BLaER1 (cell line): ENCODE measurements around the gene DHRS3.
"Not testable (repeated sequence)": the region's sequence is repeated elsewhere in the genome, so short reads cannot be mapped to it uniquely, and the experiment has no call there.

Experiments
- H3K27ac ChIP-seq: shearing (Covaris generic); formaldehyde crosslinking; 2 replicates; pipeline ENCODE4 v1.8.1; 2022
- H3K27me3 ChIP-seq: shearing (Covaris generic); formaldehyde crosslinking; 2 replicates; pipeline ENCODE4 v1.8.1; 2022
- H3K36me3 ChIP-seq: shearing (Covaris generic); formaldehyde crosslinking; 2 replicates; pipeline ENCODE4 v1.8.1; 2022
- H3K4me1 ChIP-seq: shearing (Covaris generic); formaldehyde crosslinking; 2 replicates; pipeline ENCODE4 v1.8.1; 2022
- H3K4me2 ChIP-seq: shearing (Covaris generic); formaldehyde crosslinking; 2 replicates; pipeline ENCODE4 v1.8.1; 2022
- H3K4me3 ChIP-seq: shearing (Covaris generic); formaldehyde crosslinking; 2 replicates; pipeline ENCODE4 v1.8.1; 2022
- H3K9ac ChIP-seq: shearing (Covaris generic); formaldehyde crosslinking; 2 replicates; pipeline ENCODE4 v1.8.1; 2022
- H3K9me3 ChIP-seq: shearing (Covaris generic); formaldehyde crosslinking; 2 replicates; pipeline ENCODE4 v1.8.1; 2022
- H4K20me1 ChIP-seq: shearing (Covaris generic); formaldehyde crosslinking; 2 replicates; pipeline ENCODE4 v1.8.1; 2022
- Cebpa-rat ChIP-seq: shearing (Covaris generic); IDR thresholded peaks from 2 replicates; pipeline ENCODE4 v1.8.1; 2022

Gene DHRS3, protein sequence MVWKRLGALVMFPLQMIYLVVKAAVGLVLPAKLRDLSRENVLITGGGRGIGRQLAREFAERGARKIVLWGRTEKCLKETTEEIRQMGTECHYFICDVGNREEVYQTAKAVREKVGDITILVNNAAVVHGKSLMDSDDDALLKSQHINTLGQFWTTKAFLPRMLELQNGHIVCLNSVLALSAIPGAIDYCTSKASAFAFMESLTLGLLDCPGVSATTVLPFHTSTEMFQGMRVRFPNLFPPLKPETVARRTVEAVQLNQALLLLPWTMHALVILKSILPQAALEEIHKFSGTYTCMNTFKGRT

DNA sequence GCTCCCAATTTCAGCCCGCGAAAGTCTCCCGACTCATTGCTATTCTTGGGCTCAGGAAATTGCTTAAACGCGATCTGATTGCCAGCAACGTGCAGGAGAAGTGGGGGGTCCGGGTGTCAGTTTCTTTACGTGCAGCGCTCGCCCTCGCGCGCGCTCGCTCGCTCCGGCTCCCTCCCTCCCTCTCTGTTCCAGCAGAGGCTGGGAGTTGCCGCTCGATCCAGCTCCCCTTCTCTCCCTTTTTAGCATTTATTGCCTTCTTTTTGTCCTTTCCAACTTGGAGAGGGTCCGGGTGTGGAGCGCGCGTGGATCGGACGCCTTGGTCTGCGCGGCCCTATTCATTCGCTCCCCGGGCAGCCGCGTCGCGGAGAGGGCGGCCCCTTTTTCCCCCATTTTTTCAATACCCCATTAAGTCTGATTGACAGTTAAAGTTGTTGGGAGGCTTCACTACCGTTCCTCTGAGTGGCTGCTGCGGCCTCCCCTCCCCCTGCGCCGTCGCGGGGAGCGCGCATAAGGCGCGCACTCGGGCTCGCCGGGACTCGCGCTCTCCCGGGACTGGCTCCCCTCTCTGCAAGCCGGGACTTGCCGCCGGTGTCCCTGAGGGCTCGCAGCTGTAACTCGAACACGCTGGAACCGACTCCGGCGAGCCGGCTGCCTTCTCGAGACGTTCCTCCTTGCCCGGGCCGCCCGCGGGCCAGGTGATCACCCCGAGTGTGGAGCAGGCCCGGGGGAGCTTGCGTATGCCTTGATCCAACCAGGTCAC lies at the start of gene DHRS3:
Gene DHRS3, minus strand, starts transcription at position 310 of the 760 bp plus-strand sequence. CDS start 862 bp downstream, outside the sequence.
- Histone ChIP-seq H3K4me1 (peaks cover 75% of the 10 kb centered on the region), H3K27me3 (peaks cover 51% of the 10 kb centered on the region), H3K9ac (peak within 1 kb of the TSS; percentile 61), H4K20me1 (peaks cover 13% of the 10 kb centered on the region), H3K9me3 (no peaks in the 10 kb centered on the region), H3K27ac (peak within 1 kb of the TSS; percentile 46; the same call in 1 of the 2 replicates), H3K36me3 (no peaks in the 10 kb centered on the region), H3K4me3 (peak within 1 kb of the TSS; percentile 73), H3K4me2 (peak within 1 kb of the TSS; percentile 94)
- no peak for TF ChIP-seq Cebpa-rat

DNA sequence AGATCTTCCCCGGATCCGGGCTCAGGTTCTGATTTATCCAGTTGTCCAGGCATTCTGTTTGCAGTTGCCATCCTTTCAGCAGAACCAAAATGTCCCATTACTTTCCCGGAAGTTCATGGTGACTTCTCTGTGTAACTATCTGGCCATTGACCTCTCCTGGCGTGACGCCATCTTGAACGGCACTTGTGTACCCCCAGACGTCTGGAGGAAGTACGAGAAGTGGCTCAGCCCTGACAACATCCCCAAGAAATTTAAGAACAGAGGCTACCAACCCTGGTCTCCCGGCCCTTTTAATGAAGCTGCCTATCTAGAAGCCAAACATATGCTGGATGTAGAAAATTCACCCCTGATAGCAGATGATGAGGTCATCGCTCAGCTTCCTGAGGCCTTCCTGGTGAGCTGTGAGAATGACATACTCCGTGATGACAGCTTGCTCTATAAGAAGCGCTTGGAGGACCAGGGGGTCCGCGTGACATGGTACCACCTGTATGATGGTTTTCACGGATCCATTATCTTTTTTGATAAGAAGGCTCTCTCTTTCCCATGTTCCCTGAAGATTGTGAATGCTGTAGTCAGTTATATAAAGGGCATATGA lies 48.2 kb upstream of the DHRS3 start:
- Histone ChIP-seq H3K9me3 (peaks cover 19% of the 10 kb centered on the region), H3K4me3 (no peak overlapping the region), H4K20me1 (no peaks in the 10 kb centered on the region), H3K36me3 (no peaks in the 10 kb centered on the region), H3K9ac (no peak overlapping the region), H3K4me2 (no peak overlapping the region), H3K27me3 (no peaks in the 10 kb centered on the region), H3K27ac (no peak overlapping the region), H3K4me1 (peaks cover 11% of the 10 kb centered on the region)
- TF ChIP-seq Cebpa-rat, result no peak

DNA sequence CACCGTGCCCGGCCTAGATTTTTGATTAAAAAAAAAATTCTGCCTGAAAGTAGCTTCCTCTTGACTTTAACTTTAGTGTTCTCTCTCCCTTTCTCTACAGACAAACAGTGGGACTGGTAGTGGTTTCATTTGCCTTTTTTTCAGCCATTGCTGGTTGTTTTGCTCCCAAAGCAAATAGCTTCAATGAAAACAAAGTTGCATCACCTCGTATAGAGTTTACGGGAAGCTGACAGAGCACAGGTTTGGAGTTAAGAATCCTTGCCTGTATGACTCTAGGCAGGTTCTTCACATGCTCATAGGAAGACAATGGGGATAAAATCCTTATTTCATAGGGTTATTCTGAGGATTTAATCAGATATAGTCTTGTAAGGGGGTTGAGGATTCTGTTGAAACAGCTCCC lies 47.5 kb upstream of the DHRS3 start:
- H3K9ac ChIP-seq, result no peak overlapping the region
- no peaks in the 10 kb centered on the region for H3K36me3 ChIP-seq
- H4K20me1 ChIP-seq, result no peaks in the 10 kb centered on the region
- H3K9me3 ChIP-seq, result peaks cover 19% of the 10 kb centered on the region
- H3K4me2 ChIP-seq, result no peak overlapping the region
- H3K4me1 ChIP-seq, result peaks cover 11% of the 10 kb centered on the region
- no peaks in the 10 kb centered on the region for H3K27me3 ChIP-seq
- TF ChIP-seq Cebpa-rat, result no peak
- H3K27ac ChIP-seq, result no peak overlapping the region
- no peak overlapping the region for H3K4me3 ChIP-seq

DNA sequence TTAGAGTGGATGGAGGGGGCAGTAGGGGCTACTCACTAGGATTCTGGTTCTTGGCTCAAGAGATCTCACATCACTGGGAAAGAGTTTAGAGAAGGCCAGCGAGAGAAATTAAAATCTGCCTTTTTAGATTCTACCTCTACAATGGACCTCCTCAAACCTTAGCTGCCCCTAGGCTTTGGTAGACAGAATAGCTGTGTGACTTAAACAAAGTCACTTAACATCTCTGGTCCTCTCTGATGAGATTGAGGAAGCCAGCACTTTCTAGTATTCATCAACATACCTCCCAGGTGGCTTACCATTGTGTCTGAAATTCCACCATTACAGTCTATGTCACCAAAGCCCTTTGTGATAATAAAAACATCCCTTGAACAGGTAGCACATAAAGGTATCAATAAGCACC lies 44.5 kb upstream of the DHRS3 start:
- H3K4me2 ChIP-seq, result no peak overlapping the region
- no peak overlapping the region for H3K27ac ChIP-seq
- H3K36me3 ChIP-seq, result no peaks in the 10 kb centered on the region
- H3K4me3 ChIP-seq, result no peak overlapping the region
- H4K20me1 ChIP-seq, result no peaks in the 10 kb centered on the region
- TF ChIP-seq Cebpa-rat, result no peak
- H3K9me3 ChIP-seq, result peaks cover 6% of the 10 kb centered on the region; the same call in 1 of the 2 replicates
- H3K4me1 ChIP-seq, result peaks cover 18% of the 10 kb centered on the region
- H3K27me3 ChIP-seq, result no peaks in the 10 kb centered on the region
- no peak overlapping the region for H3K9ac ChIP-seq

DNA sequence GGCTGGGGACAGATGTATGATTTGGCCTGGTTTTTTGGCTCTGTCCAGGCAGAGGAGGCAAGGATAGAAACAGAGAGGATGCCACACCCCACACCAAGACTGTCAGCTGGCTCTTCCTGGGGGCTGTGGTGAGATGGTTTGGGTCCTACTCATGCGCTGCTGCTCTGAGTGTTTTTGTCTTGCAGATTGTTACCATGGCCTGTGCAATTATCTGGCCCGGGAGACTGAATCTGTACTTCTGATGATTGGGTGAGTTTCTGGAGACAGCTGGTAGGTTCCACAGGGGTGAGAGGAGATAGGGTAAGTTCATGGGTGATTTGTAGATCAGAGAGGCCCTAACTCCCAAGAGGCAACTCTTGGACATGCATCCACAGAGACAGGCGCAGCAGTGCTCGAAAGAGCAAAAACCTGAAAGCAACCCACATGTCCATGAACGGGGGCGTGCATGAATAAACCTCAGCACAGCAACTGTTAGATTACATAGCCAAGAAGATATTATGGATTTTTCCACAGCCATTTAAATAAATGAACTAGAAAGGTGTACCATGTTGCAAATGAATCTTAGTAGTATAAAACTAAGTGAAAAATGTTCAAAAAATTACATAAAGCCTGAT lies 43.7 kb upstream of the DHRS3 start:
- Histone ChIP-seq H3K27me3 (no peaks in the 10 kb centered on the region), H4K20me1 (no peaks in the 10 kb centered on the region), H3K4me1 (peaks cover 18% of the 10 kb centered on the region), H3K9me3 (peaks cover 6% of the 10 kb centered on the region; the same call in 1 of the 2 replicates), H3K4me3 (no peak overlapping the region), H3K27ac (no peak overlapping the region), H3K9ac (no peak overlapping the region), H3K4me2 (peak overlapping the region; percentile 47), H3K36me3 (no peaks in the 10 kb centered on the region)
- TF ChIP-seq Cebpa-rat, result no peak

DNA sequence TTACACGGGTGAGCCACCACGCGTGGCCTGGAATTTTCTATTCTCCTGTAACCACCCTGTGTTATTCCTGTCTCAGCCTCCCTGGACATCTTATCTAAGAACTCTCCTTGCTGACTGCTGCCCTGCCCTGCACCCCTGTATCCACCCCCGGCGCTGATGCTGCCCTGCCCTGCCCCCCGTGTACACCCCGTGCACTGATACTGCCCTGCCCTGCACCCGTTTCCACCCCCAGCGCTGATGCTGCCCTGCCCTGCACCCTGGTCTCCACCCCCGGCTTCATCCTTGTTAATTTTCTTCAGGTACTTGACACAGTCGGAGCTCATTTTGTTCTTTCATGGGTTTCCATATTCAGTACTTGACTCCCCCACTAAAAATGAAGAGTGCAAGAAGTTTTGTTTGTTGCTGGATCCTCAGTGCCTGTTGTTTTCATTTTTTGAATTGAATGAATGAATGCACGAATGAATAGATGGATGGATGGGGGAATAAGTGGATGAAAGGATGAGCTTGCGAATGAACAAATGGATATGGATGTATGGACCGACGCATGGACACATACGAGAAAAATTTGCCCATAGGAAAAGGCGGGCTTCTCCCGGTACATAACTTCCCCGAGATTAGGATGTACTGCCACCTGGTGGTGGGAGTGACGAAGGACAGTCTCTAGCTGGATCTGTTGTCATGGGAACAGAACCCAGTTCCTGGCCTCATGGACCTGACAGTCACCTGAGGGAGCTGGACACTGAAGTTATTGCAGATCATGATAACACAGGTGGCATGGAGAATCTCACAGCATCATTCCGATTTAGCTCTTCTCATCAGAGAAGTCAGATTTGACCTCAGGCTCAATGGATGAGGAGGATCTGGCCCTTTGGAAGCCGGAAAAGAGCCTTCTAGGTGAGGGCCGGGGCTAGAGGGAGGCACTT lies 40.8 kb upstream of the DHRS3 start:
- no peak overlapping the region for H3K4me2 ChIP-seq
- H3K9ac ChIP-seq, result no peak overlapping the region

DNA sequence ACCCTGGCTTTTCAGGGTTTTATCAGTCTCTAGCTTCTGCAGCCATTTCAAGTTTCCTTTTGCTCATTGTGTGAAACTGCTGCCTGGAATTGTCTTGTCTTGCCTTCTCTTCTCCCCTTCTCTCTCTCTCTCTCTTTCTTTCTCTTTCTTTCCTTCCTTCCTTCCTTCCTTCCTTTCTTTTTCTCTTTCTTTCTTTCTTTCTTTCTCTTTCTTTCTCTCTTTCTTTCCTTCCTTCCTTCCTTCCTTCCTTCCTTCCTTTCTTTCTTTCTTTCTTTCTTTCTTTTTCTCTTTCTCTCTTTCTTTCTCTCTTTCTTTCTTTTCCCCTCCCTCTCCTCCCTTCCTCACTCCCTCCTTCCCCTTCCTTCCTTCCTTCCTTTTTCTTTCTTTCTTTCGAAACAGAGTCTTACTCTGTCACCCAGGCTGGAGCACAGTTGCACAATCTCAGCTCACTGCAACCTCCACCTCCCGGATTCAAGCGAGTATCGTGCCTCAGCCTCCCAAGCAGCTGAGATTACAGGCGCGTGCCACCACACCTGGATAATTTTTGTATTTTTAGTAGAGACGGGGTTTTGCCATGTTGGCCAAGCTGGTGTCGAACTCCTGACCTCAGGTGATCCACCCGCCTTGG lies 40.0 kb upstream of the DHRS3 start:
- not testable (repeated sequence) for H3K9ac ChIP-seq, H3K27me3 ChIP-seq, H4K20me1 ChIP-seq, H3K4me2 ChIP-seq, H3K27ac ChIP-seq, H3K36me3 ChIP-seq, H3K4me3 ChIP-seq, H3K9me3 ChIP-seq
- peaks cover 18% of the 10 kb centered on the region for H3K4me1 ChIP-seq

More for the DNA sequence above, 40.8 kb upstream of the DHRS3 start:
- no peaks in the 10 kb centered on the region for H3K36me3 ChIP-seq
- no peaks in the 10 kb centered on the region for H4K20me1 ChIP-seq
- peaks cover 18% of the 10 kb centered on the region for H3K4me1 ChIP-seq
- no peak for TF ChIP-seq Cebpa-rat
- H3K27me3 ChIP-seq, result no peaks in the 10 kb centered on the region
- no peak overlapping the region for H3K27ac ChIP-seq
- no peak overlapping the region for H3K4me3 ChIP-seq
- peaks cover 11% of the 10 kb centered on the region; the same call in 1 of the 2 replicates for H3K9me3 ChIP-seq

DNA sequence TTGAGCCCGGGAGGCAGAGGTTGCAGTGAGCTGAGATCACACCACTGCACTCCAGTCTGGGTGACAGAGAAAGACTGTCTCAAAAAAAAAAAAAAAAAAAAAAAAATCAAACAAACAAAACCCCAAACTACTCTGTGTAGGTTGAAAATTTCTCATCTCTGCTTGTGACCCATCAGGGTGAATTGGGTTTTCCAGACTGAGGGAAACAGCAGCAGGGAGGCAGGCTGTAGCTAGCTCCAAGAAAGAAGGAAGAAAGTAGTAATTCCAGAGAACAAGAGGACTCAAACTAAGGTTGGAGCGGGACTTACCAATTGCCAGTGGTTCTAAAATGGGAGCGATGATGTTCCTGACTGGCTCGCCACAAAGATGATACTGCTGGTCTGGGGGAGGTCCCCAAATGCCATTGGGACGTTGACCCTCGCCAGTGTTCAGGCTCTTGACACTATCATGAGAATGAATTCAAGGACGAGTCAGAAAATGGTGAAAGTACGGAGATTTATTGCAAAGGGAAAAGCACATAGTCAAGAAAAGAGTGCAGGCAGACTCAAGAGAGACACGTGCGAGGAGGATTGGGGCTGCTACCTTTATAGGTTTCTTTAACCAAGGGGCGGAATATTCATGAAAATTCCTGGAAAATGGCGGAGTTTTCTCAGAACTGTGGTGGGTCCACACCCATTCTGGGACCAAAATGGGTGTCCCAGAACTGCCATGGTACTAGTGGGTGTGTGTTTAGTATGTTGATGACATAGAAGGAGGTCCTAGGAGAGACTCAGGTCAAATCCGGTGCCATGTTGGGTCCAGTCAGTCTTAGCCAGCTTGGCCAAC lies 39.3 kb upstream of the DHRS3 start:
- Histone ChIP-seq H3K9me3 (peaks cover 5% of the 10 kb centered on the region; the same call in 1 of the 2 replicates), H3K27me3 (no peaks in the 10 kb centered on the region), H3K27ac (no peak overlapping the region), H3K4me3 (no peak overlapping the region), H3K9ac (no peak overlapping the region), H3K4me2 (no peak overlapping the region), H3K4me1 (peaks cover 17% of the 10 kb centered on the region), H4K20me1 (no peaks in the 10 kb centered on the region), H3K36me3 (no peaks in the 10 kb centered on the region)
- no peak for TF ChIP-seq Cebpa-rat
